GM12878 (cell line): ENCODE data around the gene DHX57. TPM values are rescaled to one million over a fixed set of nuclear protein-coding genes. Genes with fewer than 3 reads are reported as not detected.

ENCODE experiments used
- ATAC-seq: fragments of 200-7000 bp; cut with Tn5 transposase; 3 replicates; pipeline ENCODE4 v1.9.1; 2020; ENCODE audit warnings: mild to moderate bottlenecking, moderate library complexity
- BruUV-seq: library from RNA; stranded (reverse); fragments of 400-500 nt; replicated peaks from 2 replicates; lab custom pipeline; 2021; lab: Mats Ljungman, UMichigan
- CTCF ChIA-PET: fragments of 300-600 bp; sonication (Branson Sonifier 250); formaldehyde crosslinking; extraction: SDS; loops from one replicate; lab custom pipeline; 2021; ENCODE audit warnings: inconsistent platforms; lab: Yijun Ruan, JAX
- POLR2A ChIA-PET: fragments of 350-600 bp; formaldehyde crosslinking; extraction: SDS; loops from one replicate; lab custom pipeline; 2021; ENCODE audit warnings: inconsistent platforms; lab: Charles Lee
- RAD21 ChIA-PET: fragments of 300-600 bp; sonication (Branson Sonifier 250); formaldehyde crosslinking; loops from one replicate; lab custom pipeline; 2023; ENCODE audit warnings: antibody characterized with exemption; ENCODE audit not compliant: unreplicated experiment; lab: Charles Lee
- SMC1A ChIA-PET: fragments of 300-600 bp; sonication (Branson Sonifier 250); formaldehyde crosslinking; loops from one replicate; lab custom pipeline; 2023; ENCODE audit not compliant: unreplicated experiment, uncharacterized antibody; lab: Charles Lee
- DNase-seq: peaks from one replicate; pipeline ENCODE4 v3.0.0-alpha.2; 2011; ENCODE audit warnings: low read depth, low spot score
- FAIRE-seq: peaks from 3 replicates; lab custom pipeline; 2011; peaks lifted over from hg19 to GRCh38; lab: Jason Lieb, UNC
- H2AFZ ChIP-seq: 2 replicates; pipeline ENCODE4 v1.6.0; 2011; ENCODE audit warnings: low read depth, low read length, control low read depth; ENCODE audit not compliant: control insufficient read depth
- H3K27ac ChIP-seq: 2 replicates; pipeline ENCODE4 v1.5.1; 2011; ENCODE audit warnings: control low read depth; ENCODE audit not compliant: control insufficient read depth, insufficient read depth
- H3K27me3 ChIP-seq, 2 experiments: replicated peaks in 1 of 2; 2 replicates each; pipeline versions ENCODE4 v1.6.0 to v1.6.1; 2011; ENCODE audit warnings: low read length in 1 of 2; ENCODE audit not compliant: control insufficient read depth in 2 of 2, insufficient read depth in 2 of 2
- H3K36me3 ChIP-seq, 2 experiments: 2 replicates each; pipeline ENCODE4 v1.5.1; 2011; ENCODE audit warnings: low read length in 1 of 2; ENCODE audit not compliant: control insufficient read depth in 2 of 2, insufficient read depth in 2 of 2
- H3K4me1 ChIP-seq: 2 replicates; pipeline ENCODE4 v1.6.1; 2011; ENCODE audit warnings: mild to moderate bottlenecking, low read length, moderate library complexity, mixed read lengths; ENCODE audit not compliant: control insufficient read depth, insufficient read depth
- H3K4me2 ChIP-seq: 2 replicates; pipeline ENCODE4 v1.6.0; 2011; ENCODE audit warnings: control low read depth; ENCODE audit not compliant: control insufficient read depth, insufficient read depth
- H3K4me3 ChIP-seq: fragments of 200-600 bp; sonication (generic); 2 replicates; pipeline ENCODE4 v1.5.1; 2016
- H3K79me2 ChIP-seq: 2 replicates; pipeline ENCODE4 v1.6.0; 2011; ENCODE audit warnings: low read length; ENCODE audit not compliant: control insufficient read depth, insufficient read depth
- H3K9ac ChIP-seq: 2 replicates; pipeline ENCODE4 v1.8.0; 2011; ENCODE audit warnings: low read length, control low read depth, mixed read lengths; ENCODE audit not compliant: control insufficient read depth, insufficient read depth
- H3K9me3 ChIP-seq: replicated peaks from 3 replicates; pipeline ENCODE4 v1.5.1; 2011; ENCODE audit warnings: mild to moderate bottlenecking, low read length; ENCODE audit not compliant: control insufficient read depth, insufficient read depth
- H4K20me1 ChIP-seq: 2 replicates; pipeline ENCODE4 v1.6.0; 2011; ENCODE audit not compliant: control insufficient read depth, insufficient read depth
- BHLHE40 ChIP-seq, 2 experiments: fragments of 450-650 bp in 1 of 2; IDR thresholded peaks; 2 replicates each; pipeline ENCODE4 v1.6.1; 2011 to 2017; ENCODE audit warnings: low read depth in 2 of 2, borderline replicate concordance in 1 of 2, improper control_type of control experiment in 1 of 2, low read length in 1 of 2, mild to moderate bottlenecking in 1 of 2
- FOXK2 ChIP-seq: fragments of 450-650 bp; IDR thresholded peaks from 2 replicates; pipeline ENCODE4 v1.6.1; 2017; ENCODE audit warnings: mild to moderate bottlenecking, moderate library complexity
- MTA3 ChIP-seq: IDR thresholded peaks from 2 replicates; pipeline ENCODE4 v1.6.1; 2012; ENCODE audit warnings: low read length, inconsistent platforms, borderline replicate concordance
- NRF1 ChIP-seq: conservative IDR thresholded peaks from 2 replicates; pipeline ENCODE4 v1.6.1; 2011; ENCODE audit warnings: mild to moderate bottlenecking, low read depth, low read length, improper control_type of control experiment
- PML ChIP-seq: IDR thresholded peaks from 2 replicates; pipeline ENCODE4 v1.6.1; 2012; ENCODE audit warnings: low read length, inconsistent platforms
- POU2F2 ChIP-seq: IDR thresholded peaks from 3 replicates; pipeline ENCODE4 v1.6.1; 2011; ENCODE audit warnings: low read depth, mild to moderate bottlenecking, low read length, borderline replicate concordance
- RB1 ChIP-seq: fragments of 450-650 bp; formaldehyde crosslinking; IDR thresholded peaks from 2 replicates; pipeline ENCODE4 v1.6.1; 2017; ENCODE audit warnings: mild to moderate bottlenecking, borderline replicate concordance
- WGBS: methylation state at CpG from one replicate; pipeline ENCODE4 v1.1.6; 2016; ENCODE audit warnings: low lambda C conversion rate; ENCODE audit not compliant: insufficient replicate concordance, insufficient coverage; ENCODE audit errors: missing lambda C conversion rate; 5-methylcytosine and 5-hydroxymethylcytosine counted together
- in situ Hi-C: fragments of 300-500 bp; cut with MboI; formaldehyde crosslinking; loops from 9 replicates; pipeline ENCODE4 v1.14.3; 2018; ENCODE audit warnings: mixed read lengths
- intact Hi-C: fragments of 100-400 bp; cut with micrococcal nuclease; formaldehyde crosslinking; loops from one replicate; pipeline ENCODE4 v1.14.2; 2022; ENCODE audit not compliant: unreplicated experiment
- polyA plus RNA-seq, 11 experiments: library from polyadenylated mRNA; depleted of rRNA in 4 of 11; unstranded in 6 of 11; stranded (reverse) in 5 of 11; fragments of >200 nt; fragmentation: Nextera tagmentation in 4 of 11; fragmentation: Illumina TruSeq in 1 of 11; extraction: Ambion mirVana in 4 of 11; extraction: Trizol in 1 of 11; gene quantifications; 1 replicate in 1 of 11; 2 replicates in 10 of 11; pipeline versions ENCODE4 v1.2.1 to v1.2.3, GENCODE V29; 2011 to 2016; ENCODE audit warnings: inconsistent platforms in 2 of 11, missing spikeins in 2 of 11, low read depth in 1 of 11
- total RNA-seq, 4 experiments: library from RNA; depleted of rRNA in 3 of 4; stranded (reverse); fragments of >200 nt in 3 of 4; fragmentation: Illumina TruSeq in 1 of 4; extraction: Trizol in 1 of 4; gene quantifications; 2 replicates each; pipeline versions ENCODE4 v1.2.1 to v1.2.3, GENCODE V29; 2013 to 2021
- TF ChIP-seq, protein P1 (sequence below): fragments of 450-650 bp; IDR thresholded peaks from 2 replicates; pipeline ENCODE4 v1.6.1; 2017; ENCODE audit warnings: low read depth, mild to moderate bottlenecking, moderate library complexity
- TF ChIP-seq, protein P2 (sequence below): IDR thresholded peaks from 2 replicates; pipeline ENCODE4 v1.6.1; 2011; ENCODE audit warnings: mild to moderate bottlenecking, low read depth, low read length, moderate library complexity; ENCODE audit not compliant: insufficient replicate concordance
- TF ChIP-seq, protein P3 (sequence below): IDR thresholded peaks from 2 replicates; pipeline ENCODE4 v1.6.1; 2011; ENCODE audit warnings: borderline replicate concordance, low read depth, mild to moderate bottlenecking, moderate library complexity, mixed read lengths, low read length; ENCODE audit not compliant: insufficient read depth; ENCODE audit errors: extremely low read length

Gene DHX57
- total and polyA plus RNA-seq, 10 of the 15 experiments (the other 5 are each of a cell fraction or from before 2014, with no cell fraction given) = 6.5 to 18.0 (median 15.8) TPM

DNA sequence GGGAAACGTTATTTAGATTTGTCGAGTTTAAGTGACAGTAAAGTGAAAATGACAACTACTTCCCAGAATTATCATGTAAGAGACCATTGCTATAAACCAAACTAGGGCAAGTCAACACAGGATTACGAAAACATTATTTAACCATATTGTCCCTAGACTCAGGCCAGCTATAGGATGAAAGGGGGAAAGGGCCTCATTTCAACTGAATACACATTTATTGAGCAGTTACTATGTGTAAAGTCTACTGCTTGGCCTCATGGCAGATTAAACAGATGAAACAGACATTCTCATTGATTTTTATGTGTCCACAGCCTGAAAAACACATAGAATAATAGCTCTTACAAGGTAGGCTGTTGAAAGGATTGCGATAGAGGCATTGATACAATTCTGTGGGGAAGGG, 46.7 kb upstream of the DHX57 start:
- 48% methylated on average over 4 of the region's 4 CpGs for WGBS
- ChIA-PET CTCF (no interaction called here), POLR2A (no interaction called here), RAD21 (no interaction called here), SMC1A (interaction anchor here (1.2 to 1.4 kb wide), 2 partner anchors 20 to 307 kb away, joined by 4 read pairs; no protein-coding TSS in a partner anchor)
- Histone ChIP-seq H2AFZ (no peak overlapping the region), H3K79me2 (no peaks in the 10 kb centered on the region), H3K4me1 (no peaks in the 10 kb centered on the region), H3K9ac (no peak overlapping the region), H3K4me3 (no peak overlapping the region), H3K36me3 (no peaks in the 10 kb centered on the region), H3K9me3 (no peaks in the 10 kb centered on the region), H4K20me1 (no peaks in the 10 kb centered on the region), H3K27ac (no peak overlapping the region), H3K4me2 (no peak overlapping the region), H3K27me3 (peaks cover 0 to 2% of the 10 kb centered on the region in 2 experiments; a peak in 2 of 4 replicates)
- no TSS peak for BruUV-seq
- in situ Hi-C loops = no loop called here
- FAIRE-seq (no peak), ATAC-seq (no peak), DNase-seq (no peak)
- intact Hi-C loops = no loop called here
- TF ChIP-seq MTA3 (no peak), RB1 (no peak), PML (no peak), NRF1 (no peak), POU2F2 (no peak), BHLHE40 (IDR thresholded peaks at IDR 0.05; ENCODE audit: borderline replicate concordance in 1 of 2, low read depth in 2 of 2, low read length in 1 of 2) (no peak), FOXK2 (no peak)
- TF ChIP-seq, protein P1, sequence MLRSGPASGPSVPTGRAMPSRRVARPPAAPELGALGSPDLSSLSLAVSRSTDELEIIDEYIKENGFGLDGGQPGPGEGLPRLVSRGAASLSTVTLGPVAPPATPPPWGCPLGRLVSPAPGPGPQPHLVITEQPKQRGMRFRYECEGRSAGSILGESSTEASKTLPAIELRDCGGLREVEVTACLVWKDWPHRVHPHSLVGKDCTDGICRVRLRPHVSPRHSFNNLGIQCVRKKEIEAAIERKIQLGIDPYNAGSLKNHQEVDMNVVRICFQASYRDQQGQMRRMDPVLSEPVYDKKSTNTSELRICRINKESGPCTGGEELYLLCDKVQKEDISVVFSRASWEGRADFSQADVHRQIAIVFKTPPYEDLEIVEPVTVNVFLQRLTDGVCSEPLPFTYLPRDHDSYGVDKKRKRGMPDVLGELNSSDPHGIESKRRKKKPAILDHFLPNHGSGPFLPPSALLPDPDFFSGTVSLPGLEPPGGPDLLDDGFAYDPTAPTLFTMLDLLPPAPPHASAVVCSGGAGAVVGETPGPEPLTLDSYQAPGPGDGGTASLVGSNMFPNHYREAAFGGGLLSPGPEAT = no peak
- TF ChIP-seq, protein P2, sequence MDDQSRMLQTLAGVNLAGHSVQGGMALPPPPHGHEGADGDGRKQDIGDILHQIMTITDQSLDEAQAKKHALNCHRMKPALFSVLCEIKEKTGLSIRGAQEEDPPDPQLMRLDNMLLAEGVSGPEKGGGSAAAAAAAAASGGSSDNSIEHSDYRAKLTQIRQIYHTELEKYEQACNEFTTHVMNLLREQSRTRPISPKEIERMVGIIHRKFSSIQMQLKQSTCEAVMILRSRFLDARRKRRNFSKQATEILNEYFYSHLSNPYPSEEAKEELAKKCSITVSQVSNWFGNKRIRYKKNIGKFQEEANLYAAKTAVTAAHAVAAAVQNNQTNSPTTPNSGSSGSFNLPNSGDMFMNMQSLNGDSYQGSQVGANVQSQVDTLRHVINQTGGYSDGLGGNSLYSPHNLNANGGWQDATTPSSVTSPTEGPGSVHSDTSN = no peak
- TF ChIP-seq, protein P3, sequence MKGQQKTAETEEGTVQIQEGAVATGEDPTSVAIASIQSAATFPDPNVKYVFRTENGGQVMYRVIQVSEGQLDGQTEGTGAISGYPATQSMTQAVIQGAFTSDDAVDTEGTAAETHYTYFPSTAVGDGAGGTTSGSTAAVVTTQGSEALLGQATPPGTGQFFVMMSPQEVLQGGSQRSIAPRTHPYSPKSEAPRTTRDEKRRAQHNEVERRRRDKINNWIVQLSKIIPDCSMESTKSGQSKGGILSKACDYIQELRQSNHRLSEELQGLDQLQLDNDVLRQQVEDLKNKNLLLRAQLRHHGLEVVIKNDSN = no peak
